ENCODE data around the gene RPSA. TPM values are rescaled to one million over a fixed set of nuclear protein-coding genes. Genes with fewer than 3 reads are reported as not detected.

Gene RPSA
- polyA plus RNA-seq, 1 donor (not counting 4 experiments of a cell fraction or from before 2014, with no cell fraction given) = 3,195 TPM

- FAIRE-seq = no peak
- no peaks in the 10 kb centered on the region for H4K20me1 ChIP-seq (ENCODE audit: control insufficient read depth, extremely low read depth, insufficient read depth, low read length)
- no peak for DNase-seq (ENCODE audit: low read depth, low spot score)
- H3K9me1 ChIP-seq (ENCODE audit: control insufficient read depth, extremely low read depth, insufficient read depth, low read length) = no peaks in the 10 kb centered on the region
- no peak overlapping the region for H3K9ac ChIP-seq (ENCODE audit: control insufficient read depth, extremely low read depth, insufficient read depth, low read length)
- H3K27me3 ChIP-seq (ENCODE audit: control insufficient read depth, extremely low read depth, insufficient read depth, low read length) = no peaks in the 10 kb centered on the region
- no peak overlapping the region for H2AFZ ChIP-seq (ENCODE audit: control insufficient read depth, low read length)
- H3K79me2 ChIP-seq (ENCODE audit: control insufficient read depth, insufficient read depth, low read length) = no peaks in the 10 kb centered on the region
- H3K4me3 ChIP-seq (ENCODE audit: control insufficient read depth in 2 of 3, extremely low read depth in 1 of 3, insufficient read depth in 2 of 3, low read depth in 1 of 3, low read length in 3 of 3) = no peak overlapping the region
- dilution Hi-C loops (cut with MboI; ENCODE audit: extremely low pct_ligation_motif_present, low sequenced_read_pairs) = no loop called here
- no peak overlapping the region for H3K4me2 ChIP-seq (ENCODE audit: control insufficient read depth, extremely low read depth, insufficient read depth, low read depth, low read length)
- no peak for TF ChIP-seq EZH2 (IDR thresholded peaks at IDR 0.05; ENCODE audit: low read length)
- no peak for TF ChIP-seq CTCF (optimal IDR thresholded peaks at IDR 0.05 in 1 of 3, IDR thresholded peaks at IDR 0.05 in 1 of 3, conservative IDR thresholded peaks at IDR 0.05 in 1 of 3; ENCODE audit: extremely low read depth in 1 of 3, insufficient read depth in 2 of 3, low read length in 3 of 3)
- H3K4me1 ChIP-seq (ENCODE audit: control insufficient read depth, extremely low read depth, insufficient read depth, low read length) = no peaks in the 10 kb centered on the region
- H3K27ac ChIP-seq (ENCODE audit: control insufficient read depth, insufficient read depth, low read length) = no peak overlapping the region
- no peaks in the 10 kb centered on the region for H3K9me3 ChIP-seq (ENCODE audit: control insufficient read depth, low read depth, low read length)
- no peaks in the 10 kb centered on the region for H3K36me3 ChIP-seq (ENCODE audit: control insufficient read depth in 2 of 2, extremely low read depth in 1 of 2, insufficient read depth in 2 of 2, low read length in 2 of 2)
Observed at GRCh38 chr3:39460677-39461076, 54.2 kb downstream of the RPSA start.

Small RNA genes within 50 kb of the gene (small RNA-seq; reads per million reads assigned to genes)
- gene SNORA6 (ENCODE audit: insufficient read length in 3 of 3, low read depth in 3 of 3, low replicate concordance in 1 of 3) (0 reads per million in 3 experiments), gene SNORA62 (ENCODE audit: insufficient read length in 3 of 3, low read depth in 3 of 3, low replicate concordance in 1 of 3) (0 reads per million in 3 experiments)

Other genes starting within 250 kb of the RPSA start
- gene XIRP1, start 214.1 kb upstream of the RPSA start, polyA plus RNA-seq = not detected in 3 replicates
- gene CX3CR1, start 126.7 kb upstream of the RPSA start, polyA plus RNA-seq = 0.05 TPM in 2 of 3 replicates, not detected in the other
- gene CCR8, start 77.0 kb upstream of the RPSA start, polyA plus RNA-seq = not detected in 3 replicates
- 35.6 to 40.2 TPM (median 36.1 TPM) in 3 replicates for gene SLC25A38, start 23.4 kb upstream of the RPSA start, polyA plus RNA-seq
- gene MOBP, start 61.0 kb downstream of the RPSA start, polyA plus RNA-seq = not detected in 3 replicates